Hair follicle dermal papilla cell (primary cell): ENCODE results near the gene ATAD3A. TPM values are rescaled to one million over a fixed set of nuclear protein-coding genes. Genes with fewer than 3 reads are reported as not detected.

Source experiments
- total RNA-seq: library from RNA; depleted of rRNA; stranded (reverse); fragments of >200 nt; gene quantifications from 2 replicates; pipeline ENCODE4 v1.2.3, GENCODE V29; 2012

The ATAD3A gene
- total RNA-seq: 26.9 and 27.2 TPM in 2 replicates

DNA sequence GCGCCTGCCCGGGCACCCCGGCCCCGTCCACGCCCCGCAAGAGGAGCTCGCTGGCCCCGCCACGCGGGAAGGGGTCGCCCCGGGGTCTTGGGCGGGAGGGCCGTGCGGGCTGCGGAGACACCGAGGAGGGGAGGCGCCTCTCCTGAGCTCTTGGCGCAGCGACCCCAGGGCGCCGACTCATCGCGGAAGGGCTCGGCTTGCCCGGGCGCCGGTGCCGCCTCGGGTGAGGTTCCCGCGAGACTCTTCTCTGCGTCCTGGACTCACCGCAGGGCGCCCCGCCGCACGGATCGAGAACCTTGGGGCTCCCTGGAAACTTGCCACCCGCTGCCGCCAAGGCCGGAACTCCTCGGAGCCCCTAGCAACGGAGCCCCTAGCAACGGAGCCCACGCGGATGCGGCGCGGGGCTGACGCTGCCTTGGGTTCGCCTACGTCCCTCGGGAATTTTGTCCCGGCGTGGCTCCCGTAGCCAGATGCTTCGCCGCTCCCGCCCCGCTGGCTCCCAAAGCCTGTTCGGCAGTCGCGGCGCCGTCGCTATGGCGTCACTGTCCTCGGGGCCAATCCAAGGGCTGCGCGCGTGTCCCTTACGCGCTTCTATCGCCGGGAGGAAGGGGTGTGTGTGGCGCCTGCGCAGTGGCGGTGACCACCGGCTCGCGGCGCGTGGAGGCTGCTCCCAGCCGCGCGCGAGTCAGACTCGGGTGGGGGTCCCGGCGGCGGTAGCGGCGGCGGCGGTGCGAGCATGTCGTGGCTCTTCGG is at the start of gene ATAD3A:
Gene ATAD3A (plus strand): TSS at position 630 of the 753 bp plus-strand sequence. CDS start 107 bp downstream, at position 737.

DNA sequence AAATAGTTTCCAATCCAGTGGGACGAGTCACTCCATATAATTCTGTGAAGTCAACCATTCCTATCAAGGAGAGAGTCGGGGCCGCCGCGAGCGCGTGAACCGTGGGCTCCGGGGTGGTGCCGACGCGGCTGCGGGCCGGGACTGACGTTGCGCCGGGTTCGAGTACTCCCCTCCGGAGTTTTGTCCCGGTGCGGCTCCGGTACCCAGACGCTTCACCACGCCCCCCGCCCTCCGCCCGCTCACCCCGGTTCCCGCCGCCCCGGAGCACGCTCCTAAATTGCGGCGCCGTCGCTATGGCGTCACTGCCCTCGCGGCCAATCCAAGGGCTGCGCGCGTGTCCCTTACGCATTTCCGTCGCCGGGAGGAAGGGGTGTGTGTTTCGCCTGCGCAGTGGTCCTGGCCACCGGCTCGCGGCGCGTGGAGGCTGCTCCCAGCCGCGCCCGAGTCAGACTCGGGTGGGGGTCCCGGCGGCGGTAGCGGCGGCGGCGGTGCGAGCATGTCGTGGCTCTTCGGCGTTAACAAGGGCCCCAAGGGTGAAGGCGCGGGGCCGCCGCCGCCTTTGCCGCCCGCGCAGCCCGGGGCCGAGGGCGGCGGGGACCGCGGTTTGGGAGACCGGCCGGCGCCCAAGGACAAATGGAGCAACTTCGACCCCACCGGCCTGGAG is 40.4 kb upstream of the ATAD3A start, which contains the start of gene ATAD3B:
Gene ATAD3B (plus strand): TSS at position 377 of the 664 bp plus-strand sequence. CDS start 120 bp downstream, at position 497.

DNA sequence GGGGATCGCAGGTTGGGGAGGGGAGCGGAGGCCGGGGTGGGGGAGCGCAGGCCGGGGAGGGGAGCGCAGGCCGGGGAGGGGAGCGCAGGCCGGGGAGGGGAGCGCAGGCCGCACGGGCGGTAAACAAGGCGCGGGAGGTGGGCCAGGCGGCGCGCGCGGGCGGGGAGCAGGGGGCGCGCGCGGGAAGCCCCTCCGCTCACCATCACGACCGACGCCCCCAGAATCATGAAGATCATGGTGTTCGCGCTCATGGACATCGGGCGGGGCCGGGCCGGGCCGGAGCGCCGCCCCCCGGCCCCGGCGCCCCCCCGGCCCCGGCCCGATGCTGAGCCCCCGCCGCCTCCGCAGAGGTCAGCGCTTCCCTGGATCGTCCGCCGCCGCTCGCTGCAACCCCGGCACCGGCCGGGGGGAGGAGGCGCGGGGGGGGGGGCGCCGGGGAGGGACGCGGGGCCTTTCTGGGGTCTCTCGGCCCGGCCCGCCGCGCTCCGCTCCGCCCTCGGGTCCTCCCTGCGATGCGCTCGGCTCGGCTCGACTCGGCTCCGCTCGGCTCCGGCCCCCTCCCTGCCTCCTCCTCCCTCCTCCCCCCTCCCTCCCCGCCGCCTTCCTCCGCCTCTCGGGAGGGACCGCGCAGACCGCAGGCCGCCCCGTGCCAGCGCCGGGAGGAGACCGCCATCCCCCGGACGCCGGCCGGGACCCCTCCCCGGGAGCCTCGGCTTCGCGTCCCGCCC is 28.3 kb downstream of the ATAD3A start, which contains the start of gene TMEM240:
Gene TMEM240 (minus strand): TSS at position 535 of the 728 bp plus-strand sequence. CDS start 278 bp downstream, at position 257.

DNA sequence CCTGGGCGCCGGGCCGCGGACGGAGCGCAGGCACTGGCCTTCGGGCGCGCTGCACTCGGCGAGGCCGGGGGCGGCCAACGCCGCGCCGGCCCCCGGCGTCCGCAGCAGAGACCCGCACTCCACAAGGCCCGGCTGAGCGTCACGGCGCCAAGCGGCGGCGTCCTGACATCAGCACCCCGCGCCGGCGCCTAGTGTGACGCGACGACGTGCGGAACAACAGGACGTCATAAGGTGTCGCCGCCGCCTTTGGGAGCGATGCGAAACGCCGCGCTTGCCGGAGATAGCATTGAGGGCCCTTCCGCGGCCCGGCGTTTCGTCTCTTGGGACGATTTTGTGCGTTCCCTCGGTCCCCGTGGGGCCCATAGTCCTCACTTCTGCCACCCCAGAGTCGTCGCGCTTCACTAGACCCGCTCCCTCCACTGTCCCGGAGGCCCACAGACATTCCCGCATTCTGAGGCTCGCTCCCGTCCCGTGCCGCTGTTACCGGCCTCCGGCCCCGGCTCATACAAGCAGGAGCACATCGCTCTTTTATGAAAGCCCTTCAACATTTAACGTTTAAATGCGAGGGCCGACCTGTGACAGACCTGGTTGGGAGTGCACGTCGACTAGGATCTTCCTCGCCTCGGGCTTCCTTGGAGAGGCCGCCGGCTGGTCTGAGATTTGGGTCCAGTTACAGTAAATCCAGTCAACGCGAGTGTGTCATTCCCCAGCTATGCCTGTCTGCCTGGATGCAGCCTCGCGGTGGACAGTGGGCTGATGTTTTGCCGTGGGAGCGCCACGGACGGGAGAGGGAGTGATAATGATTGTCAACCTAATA is 63.0 kb downstream of the ATAD3A start, which contains the start of gene SSU72:
Gene SSU72 (minus strand): TSS at position 143 of the 817 bp plus-strand sequence. CDS start 306 bp downstream, outside the sequence.

Other genes with a start within 250 kb of the ATAD3A start
- gene UBE2J2, start 238.3 kb upstream of the ATAD3A start, total RNA-seq: 41.2 and 44.0 TPM in 2 replicates
- gene SCNN1D, start 231.7 kb upstream of the ATAD3A start, total RNA-seq: 0.97 and 1.3 TPM in 2 replicates
- gene ACAP3, start 204.2 kb upstream of the ATAD3A start, total RNA-seq: 49.7 and 57.1 TPM in 2 replicates
- 21.9 and 27.4 TPM in 2 replicates for gene PUSL1, start 203.6 kb upstream of the ATAD3A start, total RNA-seq
- gene INTS11, start 187.5 kb upstream of the ATAD3A start, total RNA-seq: 56.1 and 62.1 TPM in 2 replicates
- gene CPTP, start 187.4 kb upstream of the ATAD3A start, total RNA-seq: 19.1 and 24.0 TPM in 2 replicates
- gene TAS1R3, start 180.9 kb upstream of the ATAD3A start, total RNA-seq: 0.32 and 0.36 TPM in 2 replicates
- 64.8 and 74.8 TPM in 2 replicates for gene DVL1, start 162.7 kb upstream of the ATAD3A start, total RNA-seq
- gene MXRA8, start 153.6 kb upstream of the ATAD3A start, total RNA-seq: 621 and 684 TPM in 2 replicates
- 37.2 and 56.3 TPM in 2 replicates for gene AURKAIP1, start 137.0 kb upstream of the ATAD3A start, total RNA-seq
- gene CCNL2, start 112.8 kb upstream of the ATAD3A start, total RNA-seq: 126 and 152 TPM in 2 replicates
- 47.4 and 54.9 TPM in 2 replicates for gene MRPL20, start 104.9 kb upstream of the ATAD3A start, total RNA-seq
- gene ANKRD65, start 90.9 kb upstream of the ATAD3A start, total RNA-seq: 0.81 and 0.85 TPM in 2 replicates
- 2.4 and 3.4 TPM in 2 replicates for gene VWA1, start 76.5 kb upstream of the ATAD3A start, total RNA-seq
- gene ATAD3C, start 62.5 kb upstream of the ATAD3A start, total RNA-seq: under 0.01 TPM in 2 replicates
- 12.8 and 18.0 TPM in 2 replicates for gene ATAD3B, start 40.4 kb upstream of the ATAD3A start, total RNA-seq
- 4.7 and 6.7 TPM in 2 replicates for gene TMEM240, start 28.5 kb downstream of the ATAD3A start, total RNA-seq
- 75.3 and 79.8 TPM in 2 replicates for gene SSU72, start 62.7 kb downstream of the ATAD3A start, total RNA-seq
- gene FNDC10, start 88.0 kb downstream of the ATAD3A start, total RNA-seq: 2.4 and 2.6 TPM in 2 replicates
- gene MIB2, start 103.3 kb downstream of the ATAD3A start, total RNA-seq: 57.0 and 72.5 TPM in 2 replicates
- 0.24 and 0.49 TPM in 2 replicates for gene MMP23B, start 120.0 kb downstream of the ATAD3A start, total RNA-seq
- 5.6 and 7.0 TPM in 2 replicates for gene CDK11B, start 146.8 kb downstream of the ATAD3A start, total RNA-seq
- gene SLC35E2B, start 180.6 kb downstream of the ATAD3A start, total RNA-seq: 50.2 and 65.4 TPM in 2 replicates
- 12.5 and 16.9 TPM in 2 replicates for gene CDK11A, start 212.2 kb downstream of the ATAD3A start, total RNA-seq